Keratinocyte (primary cell): ENCODE data around the gene ILK. TPM values are rescaled to one million over a fixed set of nuclear protein-coding genes. Genes with fewer than 3 reads are reported as not detected.

Experiments used
- DNase-seq: peaks from one replicate; pipeline ENCODE4 v3.0.0-alpha.2; 2011; ENCODE audit warnings: low read depth, missing footprints, low spot score
- FAIRE-seq: peaks from 2 replicates; lab custom pipeline; 2011; peaks lifted over from hg19 to GRCh38; lab: Jason Lieb, UNC
- H2AFZ ChIP-seq: 2 replicates; pipeline ENCODE4 v1.6.0; 2012; ENCODE audit warnings: low read length, control low read depth, inconsistent platforms; ENCODE audit not compliant: control insufficient read depth
- H3K27ac ChIP-seq: 2 replicates; pipeline ENCODE4 v1.5.1; 2011; ENCODE audit warnings: low read length; ENCODE audit not compliant: control insufficient read depth, insufficient read depth
- H3K27me3 ChIP-seq: 3 replicates; pipeline ENCODE4 v1.6.0; 2011; ENCODE audit warnings: low read length; ENCODE audit not compliant: control insufficient read depth, insufficient read depth; ENCODE audit errors: extremely low read depth
- H3K36me3 ChIP-seq, 2 experiments: 2 replicates in 1 of 2; 3 replicates in 1 of 2; pipeline ENCODE4 v1.5.1; 2011; ENCODE audit warnings: low read length in 2 of 2, mild to moderate bottlenecking in 1 of 2; ENCODE audit not compliant: control insufficient read depth in 2 of 2, insufficient read depth in 2 of 2; ENCODE audit errors: extremely low read depth in 1 of 2
- H3K4me1 ChIP-seq: 3 replicates; pipeline ENCODE4 v1.5.1; 2011; ENCODE audit warnings: low read length; ENCODE audit not compliant: control insufficient read depth, insufficient read depth; ENCODE audit errors: extremely low read depth
- H3K4me2 ChIP-seq: 3 replicates; pipeline ENCODE4 v1.6.0; 2011; ENCODE audit warnings: low read depth, low read length; ENCODE audit not compliant: control insufficient read depth, insufficient read depth; ENCODE audit errors: extremely low read depth
- H3K4me3 ChIP-seq, 3 experiments: fragments of 200-600 bp in 1 of 3; sonication (generic) in 1 of 3; 2 replicates in 2 of 3; 3 replicates in 1 of 3; pipeline ENCODE4 v1.5.1; 2011 to 2016; ENCODE audit warnings: low read length in 3 of 3, mild to moderate bottlenecking in 3 of 3, control low read depth in 2 of 3, inconsistent platforms in 1 of 3, low read depth in 1 of 3, mixed read lengths in 1 of 3, mixed run types in 1 of 3, moderate library complexity in 1 of 3; ENCODE audit not compliant: control insufficient read depth in 2 of 3, insufficient read depth in 2 of 3; ENCODE audit errors: extremely low read depth in 1 of 3
- H3K79me2 ChIP-seq: 2 replicates; pipeline ENCODE4 v1.6.0; 2012; ENCODE audit warnings: low read length; ENCODE audit not compliant: control insufficient read depth, insufficient read depth
- H3K9ac ChIP-seq: 3 replicates; pipeline ENCODE4 v1.6.0; 2011; ENCODE audit warnings: low read length; ENCODE audit not compliant: control insufficient read depth, insufficient read depth; ENCODE audit errors: extremely low read depth
- H3K9me1 ChIP-seq: 3 replicates; pipeline ENCODE4 v1.6.0; 2011; ENCODE audit warnings: low read length; ENCODE audit not compliant: control insufficient read depth, insufficient read depth; ENCODE audit errors: extremely low read depth
- H3K9me3 ChIP-seq: 2 replicates; pipeline ENCODE4 v1.5.1; 2012; ENCODE audit warnings: low read depth, low read length; ENCODE audit not compliant: control insufficient read depth
- H4K20me1 ChIP-seq: 3 replicates; pipeline ENCODE4 v1.6.0; 2011; ENCODE audit warnings: low read length; ENCODE audit not compliant: control insufficient read depth, insufficient read depth; ENCODE audit errors: extremely low read depth
- EZH2 ChIP-seq: IDR thresholded peaks from one replicate; pipeline ENCODE4 v1.6.1; 2012; ENCODE audit warnings: inconsistent platforms, mild to moderate bottlenecking, low read length, moderate library complexity
- dilution Hi-C: fragments of 300-500 bp; cut with MboI; formaldehyde crosslinking; loops from one replicate; pipeline ENCODE4 v1.7.0; 2020; ENCODE audit warnings: low sequenced_read_pairs; ENCODE audit not compliant: extremely low pct_ligation_motif_present
- polyA plus RNA-seq, 5 experiments: library from polyadenylated mRNA; depleted of rRNA in 3 of 5; stranded (reverse) in 3 of 5; stranded (forward) in 1 of 5; unstranded in 1 of 5; fragments of >200 nt; gene quantifications; 1 replicate in 1 of 5; 2 replicates in 3 of 5; 3 replicates in 1 of 5; pipeline versions ENCODE4 v1.2.1 to v1.2.3, GENCODE V29; 2011 to 2012; ENCODE audit warnings: missing spikeins in 2 of 5, low read depth in 1 of 5, low replicate concordance in 1 of 5
- TF ChIP-seq, protein P1 (sequence below), 3 experiments: IDR thresholded peaks in 1 of 3; conservative IDR thresholded peaks in 1 of 3; optimal IDR thresholded peaks in 1 of 3; 2 replicates in 2 of 3; 3 replicates in 1 of 3; pipeline versions ENCODE3 to v1.5.1; 2011; ENCODE audit warnings: low read length in 3 of 3, mild to moderate bottlenecking in 3 of 3, moderate library complexity in 2 of 3, control low read depth in 1 of 3, inconsistent platforms in 1 of 3; ENCODE audit not compliant: insufficient read depth in 2 of 3; ENCODE audit errors: extremely low read depth in 1 of 3

The ILK gene
- polyA plus RNA-seq, 1 donor (not counting 4 experiments of a cell fraction or from before 2014, with no cell fraction given): 117 TPM

GRCh38 chr11:6601041-6601461 lies 2.5 kb upstream of the ILK start:
- Histone ChIP-seq H3K9me3 (no peaks in the 10 kb centered on the region), H4K20me1 (no peaks in the 10 kb centered on the region), H3K36me3 (peaks cover 27 to 42% of the 10 kb centered on the region in 2 experiments), H3K4me3 (no peak overlapping the region), H3K27me3 (no peaks in the 10 kb centered on the region), H3K4me2 (no peak overlapping the region), H2AFZ (no peak overlapping the region), H3K9me1 (peaks cover 3% of the 10 kb centered on the region), H3K27ac (no peak overlapping the region), H3K79me2 (peaks cover 69% of the 10 kb centered on the region), H3K9ac (no peak overlapping the region), H3K4me1 (peaks cover 23% of the 10 kb centered on the region)
- TF ChIP-seq, protein P1, sequence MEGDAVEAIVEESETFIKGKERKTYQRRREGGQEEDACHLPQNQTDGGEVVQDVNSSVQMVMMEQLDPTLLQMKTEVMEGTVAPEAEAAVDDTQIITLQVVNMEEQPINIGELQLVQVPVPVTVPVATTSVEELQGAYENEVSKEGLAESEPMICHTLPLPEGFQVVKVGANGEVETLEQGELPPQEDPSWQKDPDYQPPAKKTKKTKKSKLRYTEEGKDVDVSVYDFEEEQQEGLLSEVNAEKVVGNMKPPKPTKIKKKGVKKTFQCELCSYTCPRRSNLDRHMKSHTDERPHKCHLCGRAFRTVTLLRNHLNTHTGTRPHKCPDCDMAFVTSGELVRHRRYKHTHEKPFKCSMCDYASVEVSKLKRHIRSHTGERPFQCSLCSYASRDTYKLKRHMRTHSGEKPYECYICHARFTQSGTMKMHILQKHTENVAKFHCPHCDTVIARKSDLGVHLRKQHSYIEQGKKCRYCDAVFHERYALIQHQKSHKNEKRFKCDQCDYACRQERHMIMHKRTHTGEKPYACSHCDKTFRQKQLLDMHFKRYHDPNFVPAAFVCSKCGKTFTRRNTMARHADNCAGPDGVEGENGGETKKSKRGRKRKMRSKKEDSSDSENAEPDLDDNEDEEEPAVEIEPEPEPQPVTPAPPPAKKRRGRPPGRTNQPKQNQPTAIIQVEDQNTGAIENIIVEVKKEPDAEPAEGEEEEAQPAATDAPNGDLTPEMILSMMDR (optimal IDR thresholded peaks at IDR 0.05 in 1 of 3, IDR thresholded peaks at IDR 0.05 in 1 of 3, conservative IDR thresholded peaks at IDR 0.05 in 1 of 3; ENCODE audit: extremely low read depth in 1 of 3, insufficient read depth in 2 of 3, low read length in 3 of 3): no peak
- no peak for TF ChIP-seq EZH2
- DNase-seq: no peak
- dilution Hi-C loops: no loop called here
- no peak for FAIRE-seq

DNA sequence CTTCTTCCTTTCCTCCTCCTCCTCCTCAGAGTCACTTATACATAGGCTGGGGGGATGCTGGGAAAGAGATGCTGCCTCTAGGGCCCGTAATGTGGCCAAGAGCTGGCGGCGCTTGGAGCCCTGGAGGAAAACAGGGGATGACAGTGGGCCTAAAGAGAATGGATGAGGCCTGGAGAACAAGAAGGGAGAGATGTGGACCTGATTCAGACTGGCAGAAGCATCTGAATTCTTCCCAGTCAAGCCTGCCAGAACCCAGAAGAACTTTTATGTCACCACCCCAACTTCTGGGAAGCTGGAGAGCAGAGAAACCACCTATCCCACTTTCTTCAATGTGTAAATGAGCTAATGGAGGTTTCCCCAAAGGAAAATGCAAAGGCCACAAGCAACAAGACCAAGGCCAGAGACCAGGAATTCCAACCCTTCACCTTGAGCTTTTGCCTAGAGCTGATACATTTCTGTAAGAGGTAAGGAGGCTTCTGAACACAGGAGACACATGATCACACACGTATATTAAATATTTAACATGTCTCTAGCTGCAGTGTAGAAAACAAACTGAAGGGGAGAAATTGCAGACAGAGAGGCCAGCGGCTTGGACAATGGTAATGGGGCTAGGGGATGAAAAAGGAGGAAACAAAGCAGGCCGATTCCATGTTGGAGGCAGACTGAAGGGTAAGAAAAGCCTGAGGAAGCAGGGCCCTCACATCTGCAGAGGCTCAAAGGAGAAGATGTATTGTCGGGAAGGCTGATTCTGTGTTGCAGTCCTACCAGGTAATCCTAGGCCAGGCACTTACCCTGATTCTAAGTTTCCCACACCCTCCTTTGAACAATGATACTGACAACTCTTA lies 1.3 kb upstream of the ILK start:
- FAIRE-seq (no peak), DNase-seq (no peak)
- no peaks in the 10 kb centered on the region for H3K27me3 ChIP-seq
- H4K20me1 ChIP-seq: no peaks in the 10 kb centered on the region
- peaks cover 79% of the 10 kb centered on the region for H3K79me2 ChIP-seq
- no peaks in the 10 kb centered on the region for H3K9me3 ChIP-seq
- TF ChIP-seq EZH2: no peak
- TF ChIP-seq, protein P1 (optimal IDR thresholded peaks at IDR 0.05 in 1 of 3, IDR thresholded peaks at IDR 0.05 in 1 of 3, conservative IDR thresholded peaks at IDR 0.05 in 1 of 3; ENCODE audit: extremely low read depth in 1 of 3, insufficient read depth in 2 of 3, low read length in 3 of 3): peak in 1 of 3 experiments; percentile 6
- peaks cover 22 to 36% of the 10 kb centered on the region in 2 experiments for H3K36me3 ChIP-seq
- H3K4me3 ChIP-seq: peak overlapping the region; percentile 79 to 98 (median 97)
- dilution Hi-C loops: no loop called here
- H3K4me1 ChIP-seq: peaks cover 36% of the 10 kb centered on the region
- H3K9ac ChIP-seq: peak overlapping the region; percentile 94
- H3K27ac ChIP-seq: peak overlapping the region; percentile 77
- H2AFZ ChIP-seq: no peak overlapping the region
- H3K4me2 ChIP-seq: peak overlapping the region; percentile 95
- peaks cover 3% of the 10 kb centered on the region for H3K9me1 ChIP-seq
